HCT116 (cell line): ENCODE measurements around the gene TMEM116. TPM values are rescaled to one million over a fixed set of nuclear protein-coding genes. Genes with fewer than 3 reads are reported as not detected.

Source experiments
- ATAC-seq: fragments of 200-7000 bp; cut with Tn5 transposase; 2 replicates; pipeline ENCODE4 v1.9.1; 2020; ENCODE audit warnings: mild to moderate bottlenecking, moderate library complexity
- BruUV-seq: library from RNA; stranded (reverse); fragments of 400-500 nt; replicated peaks from 2 replicates; lab custom pipeline; 2021; lab: Mats Ljungman, UMichigan
- CTCF ChIA-PET: fragments of 300-600 bp; sonication (Branson Sonifier 250); formaldehyde crosslinking; loops from one replicate; lab custom pipeline; 2021; ENCODE audit warnings: antibody characterized with exemption; lab: Charles Lee
- POLR2A ChIA-PET: fragments of 300-600, 350-600 bp; sonication (Branson Sonifier 250); formaldehyde crosslinking; loops from one replicate; lab custom pipeline; 2021; ENCODE audit warnings: antibody characterized with exemption; lab: Charles Lee
- RAD21 ChIA-PET, 2 experiments: fragments of 300-600 bp; sonication (Branson Sonifier 250); formaldehyde crosslinking; loops; one replicate each; lab custom pipeline; 2023; ENCODE audit warnings: low total read pairs in 2 of 2; ENCODE audit not compliant: uncharacterized antibody in 2 of 2, unreplicated experiment in 2 of 2, low non-redundant PET in 1 of 2; lab: Charles Lee
- DNase-seq: peaks from one replicate; pipeline ENCODE4 v3.0.0-alpha.2; 2010; ENCODE audit warnings: low read depth, low spot score
- H2AFZ ChIP-seq: fragments of 200-600 bp; shearing (Covaris generic), sonication (generic); 2 replicates; pipeline ENCODE4 v1.6.1; 2017; ENCODE audit warnings: low read depth, mixed run types, mixed read lengths, antibody characterized with exemption, low read length; ENCODE audit not compliant: poor library complexity, severe bottlenecking
- H3K27ac ChIP-seq: 2 replicates; pipeline ENCODE4 v1.5.1; 2012; ENCODE audit warnings: low read depth, low read length
- H3K27me3 ChIP-seq: fragments of 200-600 bp; sonication (generic); 2 replicates; pipeline ENCODE4 v1.6.1; 2016; ENCODE audit warnings: mixed run types, low read length, mixed read lengths; ENCODE audit not compliant: insufficient read depth
- H3K36me3 ChIP-seq, 2 experiments: fragments of 200-500 bp in 1 of 2; fragments of 200-600 bp in 1 of 2; sonication (Bioruptor generic) in 1 of 2; sonication (generic) in 1 of 2; 2 replicates each; pipeline versions ENCODE4 v1.5.1 to v1.6.1; 2014 to 2016; ENCODE audit warnings: low read length in 2 of 2, inconsistent platforms in 1 of 2, mixed read lengths in 1 of 2, mixed run types in 1 of 2; ENCODE audit not compliant: insufficient read depth in 2 of 2, control insufficient read depth in 1 of 2
- H3K4me1 ChIP-seq, 2 experiments: fragments of 200-600 bp in 1 of 2; sonication (generic) in 1 of 2; 2 replicates each; pipeline versions ENCODE4 v1.5.1 to v1.6.1; 2012 to 2017; ENCODE audit warnings: low read length in 2 of 2, inconsistent platforms in 1 of 2, mild to moderate bottlenecking in 1 of 2, mixed read lengths in 1 of 2, mixed run types in 1 of 2, moderate library complexity in 1 of 2; ENCODE audit not compliant: insufficient read depth in 2 of 2, control insufficient read depth in 1 of 2
- H3K4me2 ChIP-seq: fragments of 200-600 bp; sonication (generic); 2 replicates; pipeline ENCODE4 v1.6.1; 2017; ENCODE audit warnings: mixed run types, low read length, mixed read lengths
- H3K4me3 ChIP-seq, 2 experiments: fragments of 200-600 bp in 1 of 2; sonication (generic) in 1 of 2; replicated peaks in 1 of 2; 2 replicates each; pipeline ENCODE4 v1.5.1; 2011 to 2016; ENCODE audit warnings: low read length in 2 of 2, control low read depth in 1 of 2, low read depth in 1 of 2, mild to moderate bottlenecking in 1 of 2, mixed read lengths in 1 of 2, mixed run types in 1 of 2
- H3K79me2 ChIP-seq: fragments of 200-600 bp; sonication (generic); 2 replicates; pipeline ENCODE4 v1.6.1; 2017; ENCODE audit warnings: mild to moderate bottlenecking, mixed run types, low read length, moderate library complexity, mixed read lengths; ENCODE audit not compliant: insufficient read depth
- H3K9ac ChIP-seq: fragments of 200-600 bp; sonication (generic); 2 replicates; pipeline ENCODE4 v1.6.1; 2016; ENCODE audit warnings: low read length, mixed read lengths
- H3K9me2 ChIP-seq: fragments of 200-600 bp; sonication (generic), shearing (Covaris generic); 2 replicates; pipeline ENCODE4 v1.6.1; 2017; ENCODE audit warnings: mixed run types, mild to moderate bottlenecking, moderate library complexity; ENCODE audit not compliant: insufficient read depth
- H3K9me3 ChIP-seq, 2 experiments: fragments of 200-500 bp in 1 of 2; fragments of 200-600 bp in 1 of 2; sonication (Bioruptor generic) in 1 of 2; sonication (generic) in 1 of 2; 2 replicates each; pipeline ENCODE4 v1.6.1; 2014 to 2017; ENCODE audit warnings: low read length in 2 of 2, mixed read lengths in 2 of 2, inconsistent platforms in 1 of 2, low read depth in 1 of 2, mild to moderate bottlenecking in 1 of 2, mixed run types in 1 of 2, moderate library complexity in 1 of 2; ENCODE audit not compliant: control insufficient read depth in 1 of 2, insufficient read depth in 1 of 2
- H4K20me1 ChIP-seq: fragments of 200-600 bp; sonication (generic), shearing (Covaris generic); 2 replicates; pipeline ENCODE4 v1.6.1; 2017; ENCODE audit warnings: mixed run types, mild to moderate bottlenecking, moderate library complexity; ENCODE audit not compliant: insufficient read depth
- CBX3 ChIP-seq: IDR thresholded peaks from 2 replicates; pipeline ENCODE4 v1.6.1; 2012; ENCODE audit warnings: low read depth
- EGR1 ChIP-seq: IDR thresholded peaks from 2 replicates; pipeline ENCODE4 v1.6.1; 2012; ENCODE audit warnings: low read depth
- ELF1 ChIP-seq: IDR thresholded peaks from 2 replicates; pipeline ENCODE4 v1.6.1; 2012; ENCODE audit warnings: low read depth, borderline replicate concordance
- POLR2AphosphoS5 ChIP-seq: IDR thresholded peaks from 2 replicates; pipeline ENCODE4 v1.6.1; 2011; ENCODE audit warnings: mild to moderate bottlenecking, low read depth, low read length, moderate library complexity
- SIN3A ChIP-seq: IDR thresholded peaks from 2 replicates; pipeline ENCODE4 v1.6.1; 2012; ENCODE audit warnings: low read depth
- SP1 ChIP-seq: IDR thresholded peaks from 2 replicates; pipeline ENCODE4 v1.6.1; 2012; ENCODE audit warnings: low read depth
- YY1 ChIP-seq: IDR thresholded peaks from 2 replicates; pipeline ENCODE4 v1.6.1; 2011; ENCODE audit warnings: low read length, low read depth, moderate library complexity, mild to moderate bottlenecking; ENCODE audit not compliant: insufficient replicate concordance; ENCODE audit errors: extremely low read depth
- intact Hi-C: fragments of 100-400 bp; cut with micrococcal nuclease; formaldehyde crosslinking; loops from 2 replicates; pipeline ENCODE4 v1.10.0; 2022
- total RNA-seq: library from RNA; stranded (reverse); gene quantifications from one replicate; pipeline ENCODE4 v1.2.1, GENCODE V29; 2021; ENCODE audit not compliant: unreplicated experiment

Gene TMEM116
- total RNA-seq, 1 experiment from 2014 or later: 6.8 TPM

DNA sequence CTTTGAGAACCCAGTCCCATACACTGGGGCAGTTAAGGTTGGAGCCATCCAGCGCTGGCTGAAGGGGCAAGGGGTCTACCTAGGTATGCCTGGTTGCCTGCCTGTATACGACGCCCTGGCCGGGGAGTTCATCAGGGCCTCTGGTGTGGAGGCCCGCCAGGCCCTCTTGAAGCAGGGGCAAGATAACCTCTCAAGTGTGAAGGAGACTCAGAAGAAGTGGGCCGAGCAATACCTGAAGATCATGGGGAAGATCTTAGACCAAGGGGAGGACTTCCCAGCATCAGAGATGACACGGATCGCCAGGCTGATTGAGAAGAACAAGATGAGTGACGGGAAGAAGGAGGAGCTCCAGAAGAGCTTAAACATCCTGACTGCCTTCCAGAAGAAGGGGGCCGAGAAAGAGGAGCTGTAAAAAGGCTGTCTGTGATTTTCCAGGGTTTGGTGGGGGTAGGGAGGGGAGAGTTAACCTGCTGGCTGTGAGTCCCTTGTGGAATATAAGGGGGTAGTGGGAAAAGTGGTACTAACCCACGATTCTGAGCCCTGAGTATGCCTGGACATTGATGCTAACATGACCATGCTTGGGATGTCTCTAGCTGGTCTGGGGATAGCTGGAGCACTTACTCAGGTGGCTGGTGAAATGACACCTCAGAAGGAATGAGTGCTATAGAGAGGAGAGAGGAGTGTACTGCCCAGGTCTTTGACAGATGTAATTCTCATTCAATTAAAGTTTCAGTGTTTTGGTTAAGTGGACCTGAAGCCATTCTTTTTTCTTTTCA is 9.5 kb upstream of the TMEM116 start:
- Histone ChIP-seq H2AFZ (no peak overlapping the region), H3K79me2 (peaks cover 57% of the 10 kb centered on the region), H4K20me1 (peaks cover 8% of the 10 kb centered on the region; the same call in 1 of the 2 replicates), H3K4me3 (no peak overlapping the region), H3K27me3 (no peaks in the 10 kb centered on the region), H3K27ac (no peak overlapping the region), H3K9me2 (no peaks in the 10 kb centered on the region), H3K9ac (no peak overlapping the region), H3K9me3 (no peaks in the 10 kb centered on the region), H3K4me1 (no peaks in the 10 kb centered on the region), H3K4me2 (no peak overlapping the region), H3K36me3 (peaks cover 26 to 38% of the 10 kb centered on the region in 2 experiments; a peak in 3 of 4 replicates)
- intact Hi-C loops: no loop called here
- POLR2A ChIA-PET: no interaction called here
- BruUV-seq: TSS peak; percentile 81
- DNase-seq (no peak), ATAC-seq (peak; percentile 36; the same call in 1 of the 2 replicates)
- peak; percentile 51; the same call in 1 of the 2 replicates for TF ChIP-seq POLR2AphosphoS5
- TF ChIP-seq ELF1: no peak
- CTCF ChIA-PET: interaction anchor here (1.6 kb wide), 1 partner anchor 9 kb away, joined by 6 read pairs; the partner anchor contains the start of genes ERP29 and TMEM116
- RAD21 ChIA-PET: no interaction called here

DNA sequence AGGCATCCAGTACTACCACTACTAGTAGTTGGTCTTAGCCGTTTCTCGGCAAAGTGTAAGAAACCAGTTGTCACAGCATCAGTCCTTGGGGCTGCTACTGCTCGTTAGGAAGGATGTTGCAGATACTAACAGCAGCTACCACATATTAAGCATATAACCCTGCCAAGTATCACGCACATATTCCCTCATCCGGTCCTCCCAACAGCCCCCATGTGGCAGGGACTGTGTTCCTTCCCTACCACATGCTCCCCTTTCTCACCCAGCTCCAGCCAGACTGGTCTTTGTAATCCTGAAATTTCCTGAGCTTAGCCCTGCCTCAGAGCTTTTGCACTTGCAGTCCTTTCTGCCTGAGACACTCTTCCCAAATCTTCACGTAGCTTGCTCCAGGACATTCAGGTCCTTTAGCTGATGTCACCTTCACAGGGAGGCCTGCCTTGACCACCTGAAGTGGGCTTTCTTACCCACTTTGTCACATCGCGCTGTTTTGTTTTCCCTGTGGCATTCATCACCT is 8.0 kb upstream of the TMEM116 start:
- ATAC-seq: no peak
- ChIA-PET CTCF (no interaction called here), POLR2A (interaction anchor here (1.1 kb wide), 1 partner anchor 13 kb away, joined by 3 read pairs; no protein-coding TSS in a partner anchor), RAD21 (interaction anchor here in 1 of 2 experiments (0.6 kb wide), 1 partner anchor 126 kb away, joined by 3 read pairs; no protein-coding TSS in a partner anchor)
- H3K27ac ChIP-seq: no peak overlapping the region
- no peak overlapping the region for H3K4me3 ChIP-seq
- H3K9me2 ChIP-seq: no peaks in the 10 kb centered on the region
- intact Hi-C loops: no loop called here
- no peaks in the 10 kb centered on the region for H3K4me1 ChIP-seq
- H3K79me2 ChIP-seq: peaks cover 72% of the 10 kb centered on the region
- BruUV-seq: no TSS peak
- H3K9me3 ChIP-seq: no peaks in the 10 kb centered on the region
- no peak overlapping the region for H3K9ac ChIP-seq
- TF ChIP-seq SP1: no peak
- no peak for TF ChIP-seq SIN3A
- TF ChIP-seq EGR1: no peak
- no peak for TF ChIP-seq CBX3
- no peak for TF ChIP-seq YY1
- H4K20me1 ChIP-seq: peaks cover 8% of the 10 kb centered on the region; the same call in 1 of the 2 replicates
- H3K4me2 ChIP-seq: no peak overlapping the region
- no peak for DNase-seq
- H3K36me3 ChIP-seq: peaks cover 29 to 41% of the 10 kb centered on the region in 2 experiments; a peak in 3 of 4 replicates
- H2AFZ ChIP-seq: no peak overlapping the region
- no peaks in the 10 kb centered on the region for H3K27me3 ChIP-seq
